Cerebellar cortex (tissue), 1 donor: ENCODE measurements around the gene CEBPG.

Source experiments
- DNase-seq: peaks from one replicate; pipeline ENCODE4 v3.0.0-alpha.2; 2015; ENCODE audit warnings: low spot score

CEBPG gene

DNA sequence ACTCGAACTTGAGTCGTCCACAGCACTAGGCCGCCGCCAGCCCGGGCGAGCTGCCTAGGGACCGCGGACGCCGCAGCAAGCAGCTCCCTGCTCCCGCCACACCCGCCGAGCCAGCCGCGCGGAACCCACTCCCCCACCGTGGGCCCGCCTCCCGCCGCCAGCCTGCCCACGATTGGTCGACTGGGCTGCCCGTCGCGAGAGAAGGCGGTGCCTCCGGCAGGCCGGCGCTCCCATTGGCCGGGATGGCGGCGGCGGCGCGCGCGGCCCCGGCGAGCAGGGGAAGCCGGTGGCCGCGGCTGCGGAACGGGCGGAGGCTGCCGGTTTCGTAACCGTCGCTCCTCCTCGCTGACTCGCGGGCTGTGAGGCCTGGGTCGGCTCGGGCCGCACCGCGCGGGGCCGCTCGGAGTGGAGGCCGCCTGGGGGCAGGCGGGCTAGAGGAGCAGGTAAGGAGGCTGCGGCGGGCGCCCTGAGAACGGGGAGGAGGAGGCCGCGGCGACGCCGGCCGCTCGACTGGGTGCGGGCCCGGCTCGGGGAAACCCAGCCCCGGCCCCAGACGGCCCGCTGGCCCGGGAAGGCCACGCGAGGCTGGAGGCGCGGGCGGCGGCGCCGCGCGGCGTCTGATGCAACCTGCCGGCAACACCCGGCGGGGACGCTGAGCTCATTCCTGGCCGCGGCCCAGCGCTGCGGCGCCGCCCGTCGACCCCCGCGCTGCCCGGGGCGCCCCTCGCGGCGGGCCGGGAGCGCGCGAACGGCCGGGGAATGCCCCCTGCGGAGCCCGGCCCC is at the start of gene CEBPG:
CEBPG (plus strand) TSS at position 257 of the 783 bp plus-strand sequence. CDS start 5,531 bp downstream, outside the sequence.
- DNase-seq: peak; percentile 88

DNA sequence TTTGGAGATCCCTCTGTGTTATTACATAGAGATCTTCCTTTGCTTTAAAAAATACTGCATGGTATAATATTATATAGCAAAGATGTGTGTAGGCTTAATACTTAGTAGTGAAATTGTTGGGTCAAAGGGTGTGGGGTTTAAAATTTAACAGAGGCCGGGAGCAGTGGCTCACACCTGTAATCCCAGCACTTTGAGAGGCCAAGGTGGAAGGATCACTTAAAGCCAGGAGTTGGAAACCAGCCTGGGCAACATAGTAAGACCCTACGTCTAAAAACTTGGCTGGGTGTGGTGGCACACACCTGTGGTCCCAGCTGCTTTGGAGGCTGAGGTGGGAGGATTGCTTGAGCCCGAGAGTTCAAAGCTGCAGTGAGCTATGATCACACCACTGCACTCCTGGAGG is 48.9 kb upstream of the CEBPG start:
- no peak for DNase-seq

DNA sequence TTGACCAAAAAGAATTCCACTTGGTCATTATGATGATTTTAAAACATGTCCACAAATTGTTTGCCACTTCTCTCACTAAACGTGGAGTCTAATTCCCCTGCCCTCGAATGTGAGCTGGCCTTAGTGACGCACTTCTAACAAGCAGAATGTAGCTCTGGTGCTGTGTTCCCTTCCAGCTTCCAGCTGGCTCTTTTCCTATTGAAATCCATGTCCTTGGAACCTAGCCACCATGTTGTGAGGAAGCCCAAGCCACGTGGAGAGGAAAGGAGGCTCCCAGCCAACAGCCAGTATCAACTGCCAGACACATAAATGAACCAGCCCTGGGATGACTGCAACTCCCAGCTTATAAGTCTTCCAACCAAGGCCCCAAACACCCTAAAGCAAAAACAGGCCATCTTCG is 47.6 kb upstream of the CEBPG start:
- DNase-seq: peak; percentile 89

DNA sequence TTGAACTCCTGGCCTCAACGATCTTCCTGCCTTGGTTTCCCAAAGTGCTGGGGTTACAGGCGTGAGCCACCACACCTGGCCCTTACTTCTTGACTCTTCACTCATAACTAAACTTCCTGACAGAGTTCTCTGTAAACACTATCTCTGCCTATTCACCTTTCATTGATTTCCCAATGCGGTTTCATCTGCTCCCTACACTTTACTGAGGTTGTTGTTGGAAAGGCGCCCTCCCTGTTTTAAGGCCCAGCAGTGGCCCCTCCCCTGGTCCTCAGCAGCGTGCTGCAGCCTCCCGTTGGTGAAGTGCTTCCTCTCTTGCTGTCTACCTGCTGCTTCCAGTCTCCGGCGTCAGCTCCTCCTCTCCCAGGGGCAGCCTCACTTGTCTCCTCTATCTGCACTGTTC is 44.4 kb upstream of the CEBPG start:
- DNase-seq: no peak

DNA sequence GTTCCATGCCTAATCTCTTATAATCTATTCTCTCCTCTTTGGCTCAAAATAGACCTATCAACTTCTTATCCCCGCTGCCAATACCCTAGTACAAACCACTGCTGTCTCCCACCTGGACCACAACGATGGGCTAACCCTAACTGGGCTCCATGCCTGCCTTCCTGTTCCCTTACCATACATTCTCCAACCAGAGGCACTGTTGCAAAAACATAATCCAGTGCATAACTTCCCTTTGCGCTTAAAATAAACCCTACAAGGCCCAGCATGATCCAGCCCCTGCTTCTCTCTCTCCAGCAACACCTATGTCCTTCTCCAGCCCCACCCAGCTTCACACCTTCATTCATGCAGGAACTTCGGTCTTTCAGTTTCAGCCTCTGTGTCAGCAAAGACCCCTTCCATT is 43.8 kb upstream of the CEBPG start:
- DNase-seq: no peak

DNA sequence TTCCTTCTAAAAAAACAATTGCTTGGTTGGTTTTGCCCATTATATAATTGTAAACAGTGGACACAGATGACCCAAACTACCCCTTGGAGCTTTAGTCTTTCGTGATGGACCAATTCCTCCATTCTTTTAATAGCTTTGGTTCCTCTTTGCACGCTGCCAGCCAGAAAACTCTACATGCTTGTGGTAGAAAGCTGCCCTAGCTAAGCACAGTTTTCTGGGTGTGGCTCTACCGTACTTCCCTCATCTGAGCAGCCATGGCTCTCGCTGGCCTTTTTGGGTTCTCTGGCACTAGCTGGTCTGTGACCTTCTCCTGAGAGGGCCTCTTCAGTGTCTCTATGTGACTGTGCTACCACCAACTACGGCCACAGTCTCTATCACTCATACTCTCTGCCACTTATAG is 41.3 kb upstream of the CEBPG start:
- DNase-seq: no peak

DNA sequence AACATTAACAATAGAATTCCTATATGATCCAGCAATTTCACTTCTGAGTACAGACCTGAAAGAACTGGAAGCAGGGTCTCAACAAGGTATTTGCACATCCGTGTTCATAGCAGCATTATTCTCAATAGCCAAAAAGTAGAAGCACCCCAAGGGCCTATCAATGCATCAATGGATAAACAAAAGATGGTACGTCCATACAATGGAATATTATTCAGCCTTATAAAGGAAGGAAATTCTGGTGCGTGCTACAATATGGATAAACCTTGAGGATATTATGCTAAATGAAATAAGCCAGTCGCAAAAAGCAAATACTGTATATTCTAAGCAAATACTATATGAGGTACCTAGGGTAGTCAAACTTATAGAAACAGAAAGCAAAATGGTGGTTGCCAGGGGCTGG is 40.4 kb upstream of the CEBPG start:
- DNase-seq: no peak

DNA sequence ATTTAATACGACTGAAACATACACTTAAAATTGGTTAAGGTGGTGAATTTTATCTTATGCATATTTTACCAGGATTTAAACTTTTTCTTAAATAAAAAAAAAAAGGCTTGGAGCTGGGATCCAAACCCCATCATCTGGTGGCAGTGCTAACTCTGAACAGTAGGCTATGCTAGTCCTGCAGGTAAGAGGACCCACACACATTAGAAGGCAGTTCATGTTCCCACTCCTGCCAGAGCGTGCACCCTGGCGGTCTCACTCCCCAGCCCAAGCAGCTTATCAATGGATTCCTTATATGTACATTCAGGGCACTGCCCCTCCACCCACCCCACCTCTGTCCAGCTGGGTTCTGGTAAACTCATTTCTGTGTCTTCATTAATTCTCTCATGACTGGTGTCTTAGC is 39.9 kb upstream of the CEBPG start:
- DNase-seq: no peak

DNA sequence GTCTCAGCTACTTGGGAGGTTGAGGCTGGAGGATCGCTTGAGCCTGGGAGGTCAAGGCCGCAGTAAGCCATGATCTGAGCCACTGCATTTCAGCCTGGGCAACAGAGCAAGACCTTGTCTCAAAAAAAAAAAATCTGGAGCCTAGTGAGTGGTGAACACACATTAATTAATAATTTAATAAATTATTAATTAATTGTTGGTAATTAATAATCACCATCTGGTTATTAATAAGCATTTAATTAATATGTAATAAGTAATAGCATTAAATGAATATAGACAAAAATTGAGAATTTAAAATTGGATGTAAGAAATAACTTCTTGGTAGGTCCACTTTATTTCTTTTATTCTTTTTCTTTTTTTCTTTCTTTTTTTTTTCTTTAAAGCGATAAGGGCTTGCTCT is 39.2 kb upstream of the CEBPG start:
- DNase-seq: no peak

DNA sequence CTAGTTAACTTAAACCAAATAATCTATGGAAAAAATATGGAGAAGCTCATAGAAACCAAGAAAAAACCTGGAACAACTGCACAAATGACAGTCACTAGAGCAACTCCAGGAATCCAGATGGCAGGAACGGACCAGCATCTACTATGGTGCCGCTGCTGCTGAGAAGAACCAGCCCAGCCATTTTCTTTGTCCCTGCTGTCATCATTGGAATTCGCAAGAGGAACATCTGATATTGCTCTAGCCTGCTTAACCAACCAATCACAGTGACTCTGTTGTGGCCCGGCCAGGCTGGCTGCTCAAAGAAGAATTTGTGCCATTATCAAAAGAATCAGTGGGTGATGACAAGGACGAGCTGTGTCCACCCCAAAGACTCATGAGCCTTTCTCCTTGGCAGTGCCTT is 38.1 kb upstream of the CEBPG start:
- no peak for DNase-seq

DNA sequence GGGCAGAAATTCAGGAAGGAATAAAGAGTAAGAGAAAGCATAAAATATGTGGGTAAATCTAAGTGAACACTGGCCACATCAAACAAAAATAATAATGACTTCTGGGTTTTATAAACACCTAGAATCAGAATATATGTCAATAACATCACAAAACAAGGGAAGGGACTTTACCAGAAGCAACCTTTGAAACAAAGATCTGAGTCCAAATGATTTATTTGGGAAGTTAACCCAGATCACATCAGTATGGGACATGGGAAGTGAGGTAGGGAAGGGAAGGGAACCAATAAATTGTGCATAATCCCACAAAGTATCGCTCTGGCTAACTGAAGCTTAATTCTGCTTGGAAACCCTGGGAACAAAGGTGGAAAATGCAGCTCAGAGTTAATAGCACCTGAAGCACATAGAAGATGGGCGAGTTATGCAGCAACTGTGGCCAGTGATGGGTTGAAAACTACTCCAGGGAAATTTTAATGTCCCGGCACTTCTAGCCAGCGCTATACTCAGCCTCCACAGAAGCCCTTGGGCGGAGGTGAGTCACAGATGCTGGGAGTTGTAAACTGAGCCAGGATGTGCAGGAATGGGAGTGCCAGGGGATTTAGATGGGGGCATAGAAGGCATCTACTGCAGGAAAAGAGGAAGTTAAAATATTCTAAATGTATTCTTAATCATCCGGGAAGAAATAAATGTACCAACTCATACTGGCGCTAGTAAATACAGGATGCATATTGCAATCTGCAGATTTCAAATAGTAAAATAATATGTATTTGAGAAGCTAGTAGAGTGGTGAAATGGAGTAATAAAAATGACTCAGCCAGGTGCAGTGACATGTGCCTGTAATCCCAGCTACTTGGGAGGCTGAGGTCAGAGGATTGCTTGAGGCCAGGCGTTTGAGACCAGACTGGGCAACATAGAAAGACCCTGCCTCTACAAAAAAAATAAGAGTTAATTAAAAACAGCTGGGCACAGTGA is 34.2 kb upstream of the CEBPG start:
- no peak for DNase-seq

DNA sequence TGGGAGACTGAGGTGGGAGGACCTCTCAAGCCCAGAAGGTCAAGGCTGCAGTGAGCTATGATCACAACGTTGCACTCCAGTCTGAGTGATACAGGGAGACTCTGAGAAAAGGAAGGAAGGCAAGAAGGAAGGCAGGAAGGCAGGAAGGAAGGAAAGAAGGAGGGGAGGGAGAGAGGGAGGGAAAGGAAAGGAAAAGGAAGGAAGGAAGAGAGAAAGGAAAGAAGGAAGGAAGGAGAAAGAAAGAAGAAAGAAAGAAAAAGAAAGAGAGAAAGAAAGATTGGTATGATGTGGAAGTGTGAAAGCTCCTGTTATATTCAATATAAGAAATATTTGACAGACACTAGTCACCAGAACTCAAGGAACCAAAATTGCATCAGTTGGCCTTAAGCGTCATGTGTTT is 32.5 kb upstream of the CEBPG start:
- DNase-seq: no peak

DNA sequence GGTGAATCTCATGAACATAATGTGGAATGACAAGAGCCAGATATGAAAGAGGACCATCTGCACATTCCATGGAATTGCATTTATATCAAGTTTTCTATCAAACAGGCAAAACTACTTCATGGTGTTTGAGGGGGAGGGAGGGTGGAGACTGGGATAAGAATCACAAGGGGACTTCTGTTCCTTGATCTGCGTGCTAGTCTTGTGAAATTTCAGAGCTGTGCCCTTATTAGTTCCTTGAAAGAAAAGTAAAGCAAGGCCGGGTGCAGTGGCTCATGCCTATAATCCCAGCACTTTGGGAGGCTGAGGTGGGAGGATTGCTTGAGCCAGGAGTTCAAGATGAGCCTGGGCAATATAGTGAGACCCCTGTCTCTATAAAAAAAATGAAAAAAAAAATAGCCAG is 30.2 kb upstream of the CEBPG start:
- no peak for DNase-seq

DNA sequence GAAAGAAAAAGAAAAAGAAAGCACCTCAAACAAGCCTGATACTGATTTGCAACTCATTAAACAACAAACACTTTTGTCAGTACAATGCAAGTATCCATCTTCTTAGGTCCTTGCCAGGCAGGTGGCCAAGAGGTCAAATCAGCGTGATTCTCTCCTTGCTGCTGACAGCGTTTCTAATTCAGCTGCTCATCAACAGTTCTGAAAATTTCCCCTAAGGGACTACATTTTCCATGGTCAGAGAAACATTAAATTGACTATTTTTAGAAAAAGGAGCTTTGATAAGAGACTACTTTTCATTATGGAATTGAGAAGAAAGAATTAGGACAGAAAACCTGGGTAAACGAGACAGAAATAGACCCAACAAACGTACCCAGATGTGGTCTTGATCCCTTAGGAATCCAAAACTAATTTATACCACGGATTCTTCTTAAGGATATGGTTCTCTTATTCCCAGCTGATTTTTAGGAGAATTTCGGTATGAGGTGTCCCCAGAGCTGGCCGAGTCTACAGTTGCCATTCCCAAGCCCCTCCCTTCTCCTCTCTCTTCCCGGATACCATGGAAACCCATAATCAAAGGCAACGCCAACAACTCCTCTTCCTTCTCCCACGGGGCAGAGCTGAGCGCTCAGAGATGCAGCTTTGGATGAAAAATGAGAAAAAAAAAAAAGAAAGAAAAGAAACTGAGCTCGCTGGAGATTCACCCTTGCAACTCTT is 29.5 kb upstream of the CEBPG start:
- peak; percentile 3 for DNase-seq

DNA sequence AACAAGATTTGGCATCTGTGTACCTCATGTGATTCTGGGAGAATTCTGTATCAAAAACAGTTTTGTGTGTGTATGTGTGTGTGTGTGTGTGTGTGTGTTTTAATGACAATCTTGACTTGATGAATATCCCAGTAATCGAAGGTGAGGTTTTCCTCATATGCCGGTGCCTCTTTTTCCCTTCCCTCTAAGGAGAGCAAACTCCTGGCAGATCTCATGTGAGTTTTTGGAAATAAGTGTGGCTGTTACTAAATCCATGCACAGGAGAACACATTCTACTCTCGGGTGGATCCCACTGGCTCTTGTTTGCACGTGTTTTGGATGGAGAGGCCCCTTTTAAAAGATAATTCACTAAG is 29.0 kb upstream of the CEBPG start:
- DNase-seq: no peak

DNA sequence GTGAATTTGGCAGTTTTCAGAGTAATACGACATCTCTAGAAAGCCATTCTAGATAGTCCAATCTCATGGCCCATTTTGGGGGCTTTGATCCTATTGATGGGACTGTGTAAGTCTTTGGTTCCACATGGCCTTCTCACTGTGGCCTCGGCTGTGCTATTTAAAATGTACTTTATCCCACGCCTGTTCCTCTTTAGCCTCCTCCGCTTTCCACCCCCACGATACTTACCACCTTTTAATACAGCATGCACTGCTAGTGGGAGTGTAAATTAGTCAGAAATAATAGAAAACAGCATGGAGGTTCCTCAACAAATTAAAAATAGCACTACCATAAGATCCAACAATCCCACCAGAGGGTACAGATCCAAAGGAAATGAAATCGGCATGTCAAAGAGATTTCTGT is 28.3 kb upstream of the CEBPG start:
- no peak for DNase-seq

DNA sequence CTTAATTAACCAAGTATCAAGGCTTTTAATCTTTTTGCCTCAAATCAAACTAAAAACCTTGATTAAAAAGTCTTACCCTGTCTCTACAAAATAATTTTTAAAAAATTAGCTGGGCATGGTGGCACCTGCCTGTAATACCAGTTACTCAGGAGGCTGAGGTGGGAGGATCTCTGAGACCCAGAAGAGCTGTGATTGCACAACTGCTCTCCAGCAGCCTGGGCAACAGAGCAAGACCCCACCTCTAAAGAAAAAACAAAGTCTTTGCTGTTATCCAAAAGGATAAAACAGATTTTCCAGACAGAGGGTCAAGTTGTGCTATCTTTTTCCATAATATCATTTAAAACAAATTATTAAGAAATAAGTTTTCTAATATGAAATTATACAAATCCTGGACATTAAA is 26.8 kb upstream of the CEBPG start:
- DNase-seq: no peak

DNA sequence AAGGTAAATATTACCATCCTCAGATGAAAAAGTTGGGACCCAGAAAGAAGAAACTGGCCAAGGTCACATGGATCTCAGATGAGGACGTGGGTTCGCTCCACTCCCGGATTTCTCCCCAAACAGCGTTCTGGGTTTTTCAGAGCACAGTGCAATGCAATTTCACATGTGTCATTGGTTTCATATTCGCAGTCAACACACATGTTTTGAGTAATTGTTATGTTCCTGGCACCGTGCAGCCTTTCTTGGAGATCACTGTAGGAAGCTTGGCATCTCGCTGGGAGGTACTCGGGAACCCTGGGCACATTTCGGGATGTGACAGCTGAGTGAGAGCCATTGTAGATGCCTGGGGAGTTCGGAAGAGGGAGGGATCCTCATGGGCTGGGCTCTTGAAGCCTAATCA is 26.2 kb upstream of the CEBPG start:
- DNase-seq: no peak

DNA sequence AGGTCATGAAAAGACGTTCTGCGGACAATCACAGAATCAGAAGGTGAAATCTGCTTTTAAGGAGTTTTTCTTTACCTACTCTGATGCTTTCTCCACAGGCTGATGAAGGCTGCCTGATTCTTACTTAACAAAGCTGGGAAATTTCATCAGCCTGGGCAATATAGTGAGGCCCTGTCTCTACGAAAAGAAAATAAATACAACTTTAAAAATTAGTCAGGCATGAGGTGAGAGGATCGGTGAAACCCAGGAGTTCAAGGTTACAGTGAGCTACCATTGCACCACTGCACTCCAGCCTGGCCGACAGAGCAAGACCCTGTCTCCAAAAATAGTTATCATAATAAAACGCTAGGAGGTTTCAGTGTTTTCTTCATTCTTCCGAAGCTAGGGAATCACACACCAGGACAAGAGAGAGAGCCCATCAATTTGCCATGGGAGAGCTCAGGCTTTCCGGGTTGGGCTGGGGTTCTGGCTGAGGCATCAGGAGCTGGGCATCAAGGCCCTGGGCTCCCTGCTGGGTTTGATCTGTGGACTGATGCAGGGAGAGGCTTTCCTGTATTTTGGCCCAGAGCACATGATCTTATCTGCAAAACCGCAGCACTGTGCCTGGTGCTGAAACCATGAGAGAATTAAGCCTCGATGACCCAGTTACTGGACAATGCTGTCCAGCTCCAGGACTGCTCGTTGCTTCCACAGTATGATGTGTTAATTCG is 25.1 kb upstream of the CEBPG start:
- no peak for DNase-seq

DNA sequence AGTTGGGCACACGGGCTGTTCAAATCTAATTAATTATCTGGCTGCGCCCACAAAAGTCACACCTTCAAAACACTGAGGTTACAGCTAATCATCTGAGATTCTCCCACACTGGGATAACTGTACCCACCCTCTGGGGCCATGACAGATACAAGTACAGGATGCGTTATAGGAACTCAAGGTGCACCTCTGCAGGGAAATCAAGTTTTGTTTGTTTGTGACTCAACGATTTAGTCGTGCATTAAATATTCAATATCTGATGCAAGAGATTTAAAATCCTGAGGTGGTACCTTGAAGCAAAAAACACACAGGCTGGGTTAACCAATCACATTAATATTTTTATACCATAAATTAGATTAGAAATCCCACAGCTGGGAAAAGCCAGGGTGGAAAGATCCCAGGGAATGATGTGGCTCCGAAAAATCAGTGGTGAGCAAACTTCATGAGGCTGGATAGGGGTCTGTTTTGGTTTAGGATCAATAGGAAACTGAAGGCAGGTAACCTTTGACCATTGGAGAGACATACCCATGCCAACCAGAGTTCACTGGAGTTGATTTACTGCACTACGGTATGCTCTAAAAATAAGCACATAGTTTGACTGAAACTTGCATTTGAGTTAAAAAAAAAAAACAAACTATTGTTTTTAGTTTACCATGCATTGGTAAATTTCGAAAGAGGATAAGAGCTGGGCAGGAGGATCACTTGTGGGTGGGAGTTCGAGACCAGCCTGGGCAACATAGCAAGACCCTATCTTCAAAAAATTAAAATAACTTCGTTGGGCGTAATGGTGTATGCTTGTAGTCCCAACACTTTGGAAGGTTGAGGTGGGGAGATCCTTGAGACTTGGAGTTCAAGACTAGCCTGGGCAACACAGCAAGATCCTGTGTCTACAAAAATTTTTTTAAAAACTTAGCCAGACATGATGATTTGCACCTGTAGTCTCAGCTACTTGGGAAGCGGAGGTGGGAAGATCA is 23.9 kb upstream of the CEBPG start:
- no peak for DNase-seq
